Esophagus muscularis mucosa (tissue), 3 donors: ENCODE data around the gene ANKS1B.

Experiments
- POLR2A ChIP-seq: fragments of 450-650 bp; IDR thresholded peaks from one replicate; pipeline ENCODE4 v1.6.1; 2017; ENCODE audit warnings: antibody characterized with exemption, moderate library complexity, mild to moderate bottlenecking, low read depth
- POLR2AphosphoS5 ChIP-seq, 2 donors: sonication (generic); formaldehyde crosslinking; IDR thresholded peaks; one replicate each; pipeline ENCODE4 v1.6.1; 2017; ENCODE audit warnings: antibody characterized with exemption in 2 of 2
- TF ChIP-seq, protein P1 (sequence below), 3 experiments: fragments of 200-600 bp in 2 of 3; fragments of 450-650 bp in 1 of 3; sonication (generic) in 2 of 3; IDR thresholded peaks; one replicate each; pipeline ENCODE4 v1.5.1; 2017 to 2019; ENCODE audit warnings: antibody characterized with exemption in 3 of 3, mild to moderate bottlenecking in 2 of 3, moderate library complexity in 1 of 3

DNA sequence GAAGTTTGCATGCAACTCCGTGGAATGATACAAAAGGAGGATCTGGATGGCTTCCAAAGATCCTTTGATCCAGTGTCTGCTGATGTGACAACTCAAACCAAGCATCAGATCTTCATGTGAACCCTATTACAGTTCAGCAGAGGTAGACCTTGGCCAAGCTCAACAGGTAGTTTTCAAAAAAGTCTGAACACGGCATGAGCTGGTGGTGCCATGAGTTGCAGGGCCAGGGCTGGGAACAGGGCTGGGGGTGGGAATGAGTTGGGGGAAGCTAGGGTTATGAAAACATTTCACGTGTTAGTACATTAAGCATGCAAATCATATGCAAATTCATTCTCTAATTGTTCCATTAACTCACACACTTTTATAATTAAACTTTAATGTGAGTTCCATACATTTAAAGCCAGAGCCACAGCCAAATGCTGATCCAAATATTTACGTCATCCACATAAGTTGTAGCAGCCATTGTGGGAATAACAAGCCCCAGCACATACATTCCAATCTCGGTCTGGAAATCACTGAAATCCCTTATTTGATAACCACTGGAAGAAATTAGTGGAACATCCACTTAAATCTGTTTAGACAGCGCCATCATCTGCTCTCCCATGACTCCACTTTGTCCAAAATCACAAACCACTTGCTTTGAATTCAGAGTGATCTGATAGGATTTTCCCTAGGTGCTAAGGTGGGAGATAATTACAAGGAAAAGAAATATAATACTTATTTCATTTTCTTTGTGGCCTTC is 1181.1 kb downstream of the ANKS1B start:
- TF ChIP-seq, protein P1, sequence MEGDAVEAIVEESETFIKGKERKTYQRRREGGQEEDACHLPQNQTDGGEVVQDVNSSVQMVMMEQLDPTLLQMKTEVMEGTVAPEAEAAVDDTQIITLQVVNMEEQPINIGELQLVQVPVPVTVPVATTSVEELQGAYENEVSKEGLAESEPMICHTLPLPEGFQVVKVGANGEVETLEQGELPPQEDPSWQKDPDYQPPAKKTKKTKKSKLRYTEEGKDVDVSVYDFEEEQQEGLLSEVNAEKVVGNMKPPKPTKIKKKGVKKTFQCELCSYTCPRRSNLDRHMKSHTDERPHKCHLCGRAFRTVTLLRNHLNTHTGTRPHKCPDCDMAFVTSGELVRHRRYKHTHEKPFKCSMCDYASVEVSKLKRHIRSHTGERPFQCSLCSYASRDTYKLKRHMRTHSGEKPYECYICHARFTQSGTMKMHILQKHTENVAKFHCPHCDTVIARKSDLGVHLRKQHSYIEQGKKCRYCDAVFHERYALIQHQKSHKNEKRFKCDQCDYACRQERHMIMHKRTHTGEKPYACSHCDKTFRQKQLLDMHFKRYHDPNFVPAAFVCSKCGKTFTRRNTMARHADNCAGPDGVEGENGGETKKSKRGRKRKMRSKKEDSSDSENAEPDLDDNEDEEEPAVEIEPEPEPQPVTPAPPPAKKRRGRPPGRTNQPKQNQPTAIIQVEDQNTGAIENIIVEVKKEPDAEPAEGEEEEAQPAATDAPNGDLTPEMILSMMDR (IDR thresholded peaks at IDR 0.05), result no peak
- TF ChIP-seq POLR2AphosphoS5 (IDR thresholded peaks at IDR 0.05), result no peak
- no peak for TF ChIP-seq POLR2A
